Dendritic cell treated with granulocyte-macrophage colony-stimulating factor and Interleukin-4, amounts not matched to agents 40 ng/mL and 50 ng/mL, for 4 days (primary cell): ENCODE results near the gene CFAP92.
"Not testable (repeated sequence)": the region's sequence is repeated elsewhere in the genome, so short reads cannot be mapped to it uniquely, and the experiment has no call there.

Source experiments
- H3K27ac Mint-ChIP-seq: one replicate; pipeline ENCODE4 v1.8.0; 2022; ENCODE audit warnings: mild to moderate bottlenecking, mixed read lengths
- H3K27me3 Mint-ChIP-seq: one replicate; pipeline ENCODE4 v1.8.0; 2022; ENCODE audit warnings: mild to moderate bottlenecking, mixed read lengths
- H3K36me3 Mint-ChIP-seq: one replicate; pipeline ENCODE4 v1.8.0; 2022; ENCODE audit warnings: low read depth, mixed read lengths
- H3K4me1 Mint-ChIP-seq: one replicate; pipeline ENCODE4 v1.8.0; 2022; ENCODE audit warnings: low read depth, mixed read lengths
- H3K4me3 Mint-ChIP-seq: one replicate; pipeline ENCODE4 v1.8.0; 2022; ENCODE audit warnings: mild to moderate bottlenecking, moderate library complexity, mixed read lengths
- H3K9me3 Mint-ChIP-seq: one replicate; pipeline ENCODE4 v1.8.0; 2022; ENCODE audit warnings: mixed read lengths
- intact Hi-C: fragments of 100-400 bp; cut with micrococcal nuclease; formaldehyde crosslinking; loops from one replicate; pipeline ENCODE4 v1.15.0; 2022

CFAP92 gene

GRCh38 chr3:128936341-128936740 is 57.5 kb downstream of the CFAP92 start:
- H3K9me3 Mint-ChIP-seq, result no peaks in the 10 kb centered on the region
- no peak overlapping the region for H3K27ac Mint-ChIP-seq
- H3K36me3 Mint-ChIP-seq, result no peaks in the 10 kb centered on the region
- no peak overlapping the region for H3K4me3 Mint-ChIP-seq
- intact Hi-C loops, result no loop called here
- H3K4me1 Mint-ChIP-seq, result no peaks in the 10 kb centered on the region
- H3K27me3 Mint-ChIP-seq, result no peaks in the 10 kb centered on the region

GRCh38 chr3:128935922-128936321 is 58.0 kb downstream of the CFAP92 start:
- no peaks in the 10 kb centered on the region for H3K4me1 Mint-ChIP-seq
- no peaks in the 10 kb centered on the region for H3K36me3 Mint-ChIP-seq
- no peak overlapping the region for H3K27ac Mint-ChIP-seq
- intact Hi-C loops, result no loop called here
- no peaks in the 10 kb centered on the region for H3K9me3 Mint-ChIP-seq
- no peak overlapping the region for H3K4me3 Mint-ChIP-seq
- no peaks in the 10 kb centered on the region for H3K27me3 Mint-ChIP-seq

- Mint-ChIP-seq H3K4me3 (no peak overlapping the region), H3K36me3 (no peaks in the 10 kb centered on the region), H3K27me3 (no peaks in the 10 kb centered on the region), H3K9me3 (no peaks in the 10 kb centered on the region), H3K27ac (no peak overlapping the region), H3K4me1 (no peaks in the 10 kb centered on the region)
- intact Hi-C loops, result no loop called here
Measured at GRCh38 chr3:128933922-128934253, 60.0 kb downstream of the CFAP92 start.

GRCh38 chr3:128933213-128933921 is 60.5 kb downstream of the CFAP92 start:
- H3K27ac Mint-ChIP-seq, result no peak overlapping the region

GRCh38 chr3:128932516-128933212 is 61.2 kb downstream of the CFAP92 start:
- Mint-ChIP-seq H3K4me3 (no peak overlapping the region), H3K27me3 (no peaks in the 10 kb centered on the region), H3K27ac (no peak overlapping the region), H3K4me1 (no peaks in the 10 kb centered on the region), H3K9me3 (no peaks in the 10 kb centered on the region), H3K36me3 (no peaks in the 10 kb centered on the region)
- intact Hi-C loops, result no loop called here

More at GRCh38 chr3:128933213-128933921, 60.5 kb downstream of the CFAP92 start:
- Mint-ChIP-seq H3K4me3 (no peak overlapping the region), H3K27me3 (no peaks in the 10 kb centered on the region), H3K36me3 (no peaks in the 10 kb centered on the region), H3K9me3 (no peaks in the 10 kb centered on the region), H3K4me1 (no peaks in the 10 kb centered on the region)
- intact Hi-C loops, result no loop called here

GRCh38 chr3:128931046-128931445 is 62.8 kb downstream of the CFAP92 start:
- Mint-ChIP-seq H3K4me3 (no peak overlapping the region), H3K4me1 (no peaks in the 10 kb centered on the region), H3K36me3 (no peaks in the 10 kb centered on the region), H3K27me3 (peaks cover 3% of the 10 kb centered on the region), H3K27ac (no peak overlapping the region), H3K9me3 (peaks cover 14% of the 10 kb centered on the region)
- intact Hi-C loops, result no loop called here

- H3K9me3 Mint-ChIP-seq, result peaks cover 30% of the 10 kb centered on the region
- H3K36me3 Mint-ChIP-seq, result no peaks in the 10 kb centered on the region
- no peaks in the 10 kb centered on the region for H3K4me1 Mint-ChIP-seq
- H3K27ac Mint-ChIP-seq, result no peak overlapping the region
- peaks cover 9% of the 10 kb centered on the region for H3K27me3 Mint-ChIP-seq
- no peak overlapping the region for H3K4me3 Mint-ChIP-seq
- intact Hi-C loops, result no loop called here
Measured at GRCh38 chr3:128929364-128929763, 64.5 kb downstream of the CFAP92 start.

- H3K27ac Mint-ChIP-seq, H3K36me3 Mint-ChIP-seq, intact Hi-C loops, H3K4me3 Mint-ChIP-seq, H3K4me1 Mint-ChIP-seq: not testable (repeated sequence)
- Mint-ChIP-seq H3K9me3 (peaks cover 59% of the 10 kb centered on the region), H3K27me3 (peaks cover 30% of the 10 kb centered on the region)
Measured at GRCh38 chr3:128923986-128924385, 69.9 kb downstream of the CFAP92 start.

GRCh38 chr3:128923576-128923975 is 70.3 kb downstream of the CFAP92 start:
- H3K9me3 Mint-ChIP-seq, result peaks cover 62% of the 10 kb centered on the region
- H3K27me3 Mint-ChIP-seq, result peaks cover 30% of the 10 kb centered on the region
- H3K27ac Mint-ChIP-seq, result no peak overlapping the region
- peaks cover 9% of the 10 kb centered on the region for H3K4me1 Mint-ChIP-seq
- no peak overlapping the region for H3K4me3 Mint-ChIP-seq
- intact Hi-C loops, result no loop called here
- H3K36me3 Mint-ChIP-seq, result peaks cover 12% of the 10 kb centered on the region

- intact Hi-C loops, result no loop called here
- Mint-ChIP-seq H3K27ac (no peak overlapping the region), H3K27me3 (peaks cover 30% of the 10 kb centered on the region), H3K4me3 (no peak overlapping the region), H3K36me3 (peaks cover 19% of the 10 kb centered on the region), H3K4me1 (peaks cover 9% of the 10 kb centered on the region), H3K9me3 (peaks cover 62% of the 10 kb centered on the region)
Measured at GRCh38 chr3:128922804-128923459, 70.9 kb downstream of the CFAP92 start.

GRCh38 chr3:128919988-128920387 is 73.9 kb downstream of the CFAP92 start:
- Mint-ChIP-seq H3K27ac (no peak overlapping the region), H3K9me3 (peaks cover 37% of the 10 kb centered on the region), H3K4me3 (no peak overlapping the region), H3K27me3 (peaks cover 21% of the 10 kb centered on the region), H3K36me3 (peaks cover 48% of the 10 kb centered on the region), H3K4me1 (peaks cover 9% of the 10 kb centered on the region)
- intact Hi-C loops, result no loop called here

- peaks cover 75% of the 10 kb centered on the region for H3K36me3 Mint-ChIP-seq
- H3K27me3 Mint-ChIP-seq, result peaks cover 9% of the 10 kb centered on the region
- no peak overlapping the region for H3K27ac Mint-ChIP-seq
- no peaks in the 10 kb centered on the region for H3K4me1 Mint-ChIP-seq
- peaks cover 24% of the 10 kb centered on the region for H3K9me3 Mint-ChIP-seq
- intact Hi-C loops, result no loop called here
- no peak overlapping the region for H3K4me3 Mint-ChIP-seq
Measured at GRCh38 chr3:128917291-128917690, 76.6 kb downstream of the CFAP92 start.

- intact Hi-C loops, result no loop called here
- Mint-ChIP-seq H3K9me3 (peaks cover 10% of the 10 kb centered on the region), H3K27ac (no peak overlapping the region), H3K4me1 (no peaks in the 10 kb centered on the region), H3K4me3 (no peak overlapping the region), H3K27me3 (no peaks in the 10 kb centered on the region), H3K36me3 (peaks cover 97% of the 10 kb centered on the region)
Measured at GRCh38 chr3:128914966-128915645, 78.8 kb downstream of the CFAP92 start.

GRCh38 chr3:128911911-128912310 is 82.0 kb downstream of the CFAP92 start:
- H3K4me3 Mint-ChIP-seq, result no peak overlapping the region
- peaks cover 100% of the 10 kb centered on the region for H3K36me3 Mint-ChIP-seq
- no peaks in the 10 kb centered on the region for H3K9me3 Mint-ChIP-seq
- H3K27me3 Mint-ChIP-seq, result no peaks in the 10 kb centered on the region
- no peaks in the 10 kb centered on the region for H3K4me1 Mint-ChIP-seq
- intact Hi-C loops, result no loop called here
- no peak overlapping the region for H3K27ac Mint-ChIP-seq
